Measurements from ENCODE around the gene PRKG2. TPM values are rescaled to one million over a fixed set of nuclear protein-coding genes. Genes with fewer than 3 reads are reported as not detected.

Gene PRKG2
- total RNA-seq, 1 experiment from 2014 or later, result not detected

- DNase-seq (ENCODE audit: low read depth), result no peak
Observed at GRCh38 chr4:81039351-81039972, 175.6 kb downstream of the PRKG2 start.

DNA sequence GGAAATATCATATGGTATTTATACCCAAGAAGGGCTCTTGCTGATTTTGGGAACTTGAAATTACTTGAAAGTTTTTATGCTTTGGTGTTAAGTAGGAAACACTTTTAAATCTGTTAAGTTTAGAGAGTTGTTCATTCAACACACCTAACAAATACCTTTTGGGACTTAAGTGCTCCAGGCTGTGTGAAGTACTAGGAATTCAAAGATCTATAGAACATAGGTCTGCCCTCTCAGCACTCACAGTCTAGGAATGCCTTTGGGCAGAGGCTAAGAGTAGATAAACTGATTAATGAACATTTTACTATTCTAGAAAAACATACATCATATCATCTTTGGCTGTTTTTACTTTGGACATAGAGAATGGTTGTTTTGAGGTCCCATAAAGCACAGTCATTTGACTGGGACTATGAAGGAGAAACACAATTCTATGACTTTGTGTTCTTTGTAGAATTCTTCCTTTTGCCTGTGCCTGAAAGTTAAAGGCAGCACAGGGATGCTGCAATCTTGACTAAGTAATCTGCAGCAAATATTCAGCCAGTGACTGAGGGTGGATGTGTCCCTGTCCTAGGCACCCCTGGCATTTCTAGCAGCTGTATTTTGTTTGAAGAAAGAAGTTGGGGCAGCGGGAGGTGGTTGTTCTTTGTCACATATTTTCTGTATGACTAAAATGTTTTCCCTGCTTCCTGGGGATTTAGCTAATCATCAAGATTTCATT, 176.2 kb downstream of the PRKG2 start:
- DNase-seq (ENCODE audit: low read depth), result no peak

Other genes starting within 250 kb of the PRKG2 start
- under 0.01 TPM in 1 of 2 replicates, not detected in the other for gene BMP3, start 184.5 kb downstream of the PRKG2 start, total RNA-seq (2014; rRNA removed; shearing (Covaris generic))

All from RPMI7951 (cell line).